Measurements from ENCODE around the gene KLHL8.

The KLHL8 gene

DNA sequence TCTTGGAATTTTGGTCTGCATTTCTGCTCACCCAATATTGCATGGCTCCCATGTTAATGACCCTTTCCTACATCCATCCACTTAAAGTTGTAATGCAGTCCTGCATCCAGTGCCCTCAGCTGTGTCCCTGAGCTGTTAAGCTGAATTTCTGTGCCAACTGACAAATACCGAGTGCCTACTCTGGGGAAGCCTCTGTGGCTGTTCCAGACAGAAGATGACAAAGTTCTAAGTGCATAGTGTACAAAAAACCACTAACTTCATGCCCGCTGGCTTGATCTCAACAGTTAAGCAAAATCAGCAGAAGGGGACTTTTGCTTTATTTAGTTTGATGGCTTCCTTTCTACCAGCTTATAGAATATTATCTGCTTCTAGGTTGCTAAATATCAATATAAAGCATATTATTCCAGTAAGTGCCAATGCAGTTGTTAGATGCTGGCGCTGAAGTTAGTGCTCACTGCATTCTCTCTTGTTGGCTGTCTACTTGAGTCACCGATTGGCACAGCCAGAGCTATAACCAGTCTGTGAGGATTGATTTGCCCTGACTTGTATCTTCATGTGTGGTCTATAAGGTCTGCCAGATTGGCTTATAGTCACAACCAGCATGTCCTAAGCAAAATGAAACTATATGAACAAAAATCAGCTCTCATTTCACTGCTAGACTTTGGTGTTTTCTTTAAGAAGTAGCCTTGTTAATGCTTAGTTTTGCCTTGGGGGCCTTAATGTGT lies 98.9 kb downstream of the KLHL8 start:
- no peak for DNase-seq (ENCODE audit: low read depth)

DNA sequence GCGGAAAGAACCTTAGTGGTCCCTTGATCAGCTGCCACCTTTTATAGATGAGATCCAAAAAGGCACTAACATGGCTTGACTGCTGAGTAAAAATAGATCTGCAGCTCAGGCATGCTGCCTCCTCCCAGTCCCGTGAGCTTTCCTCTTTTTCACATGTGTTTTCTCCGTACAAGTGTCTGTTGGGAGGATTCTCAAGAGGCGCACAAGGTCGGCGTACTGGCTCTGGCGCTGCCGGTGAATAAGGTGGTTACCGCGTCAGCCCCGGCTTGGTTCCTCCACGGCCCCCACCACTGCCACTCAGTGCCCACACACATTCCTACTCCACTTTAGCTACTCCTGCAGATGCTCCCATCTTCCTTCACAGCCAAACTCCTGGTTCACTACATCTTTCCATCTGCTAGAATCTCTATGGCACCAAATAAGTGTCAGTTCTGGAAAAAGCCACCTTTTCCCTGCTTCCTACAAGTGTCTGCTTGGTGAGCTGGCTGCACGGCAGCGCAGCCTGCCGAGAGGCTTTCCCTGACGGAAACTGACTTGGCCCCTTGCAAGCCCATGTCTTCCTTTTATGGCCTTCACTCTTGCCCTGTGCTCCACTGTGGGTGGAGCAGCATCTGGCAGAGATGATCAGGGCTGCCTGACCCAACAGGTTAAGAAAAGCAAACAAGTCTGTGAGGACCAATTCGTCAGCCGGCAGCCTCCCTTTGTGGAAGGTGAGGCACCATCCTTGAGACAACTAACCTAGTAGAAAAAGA lies 99.8 kb downstream of the KLHL8 start:
- no peak for DNase-seq (ENCODE audit: low read depth)

DNA sequence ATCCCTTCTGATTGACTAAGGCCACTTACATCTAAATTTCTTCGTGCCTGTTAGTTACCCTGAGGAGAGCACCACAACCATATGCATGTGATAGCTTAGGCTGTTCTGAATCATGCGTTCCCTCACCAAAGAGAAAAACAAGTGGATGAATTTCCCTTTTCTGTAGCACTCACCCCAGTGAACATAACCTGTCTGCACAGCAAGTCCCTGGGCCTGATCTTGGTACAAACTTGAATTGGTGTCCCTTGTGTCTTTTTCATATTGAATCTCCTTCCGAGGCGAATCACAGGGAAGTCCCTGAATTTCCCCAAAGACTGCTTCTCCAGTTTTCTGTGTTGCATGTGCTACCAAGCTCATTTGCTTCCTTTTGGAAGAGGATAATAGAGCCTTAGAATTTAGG lies 100.4 kb downstream of the KLHL8 start:
- DNase-seq (ENCODE audit: low read depth): no peak

DNA sequence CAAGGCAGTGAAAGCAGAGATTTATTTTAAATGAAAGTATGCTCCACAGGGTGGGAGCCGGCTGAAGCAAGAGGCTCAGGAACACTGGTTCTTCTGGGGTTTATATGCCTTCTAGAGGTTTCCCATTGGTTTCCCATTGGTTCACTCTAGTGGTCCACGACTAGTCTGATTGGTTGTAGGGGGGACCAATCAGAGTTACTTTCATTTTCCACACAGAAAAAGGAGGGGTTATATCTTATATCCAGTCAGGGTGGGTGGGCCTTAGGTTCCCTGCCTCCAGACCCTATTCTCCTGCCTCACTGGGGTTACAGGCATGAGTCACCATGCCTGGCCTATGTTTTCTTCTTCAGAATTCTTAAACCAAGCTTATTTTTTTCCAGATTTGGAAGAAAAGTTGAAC lies 101.6 kb downstream of the KLHL8 start:
- DNase-seq (ENCODE audit: low read depth): no peak

DNA sequence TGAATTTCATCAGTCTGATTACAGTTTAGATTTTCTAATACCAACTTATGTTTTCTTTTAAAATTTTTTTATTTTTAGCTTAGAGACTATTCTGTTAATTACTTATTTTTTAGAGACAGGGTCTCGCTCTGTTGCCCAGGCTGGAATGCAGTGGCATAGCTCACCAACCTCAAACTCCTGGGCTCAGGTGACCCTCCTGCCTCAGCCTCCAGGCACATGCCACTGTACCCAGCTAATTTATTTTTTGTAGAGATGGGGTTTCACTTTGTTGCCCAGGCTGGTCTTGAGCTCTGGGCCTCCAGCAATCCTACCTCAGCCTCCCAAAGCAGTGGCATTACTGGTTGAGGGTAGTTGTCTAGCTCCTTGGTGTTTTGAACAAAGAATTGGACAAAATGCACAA lies 102.0 kb downstream of the KLHL8 start:
- DNase-seq (ENCODE audit: low read depth): no peak

DNA sequence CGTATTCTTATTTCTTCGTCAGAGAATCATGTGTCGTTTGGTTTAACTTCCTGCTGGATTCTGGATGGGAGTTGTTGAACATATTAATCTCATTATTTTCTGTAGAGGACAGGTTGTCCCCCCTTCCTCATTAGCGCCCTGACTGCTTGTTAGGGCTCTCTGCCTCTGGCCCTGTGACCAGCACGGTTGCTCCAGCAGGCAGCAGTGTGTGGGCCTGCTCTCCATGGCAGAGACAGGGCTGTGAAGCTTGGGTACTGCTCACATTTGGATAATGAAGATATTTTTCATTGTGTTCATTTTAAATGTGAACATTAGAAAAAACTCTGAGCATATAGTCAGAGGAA lies 102.7 kb downstream of the KLHL8 start:
- no peak for DNase-seq (ENCODE audit: low read depth)

DNA sequence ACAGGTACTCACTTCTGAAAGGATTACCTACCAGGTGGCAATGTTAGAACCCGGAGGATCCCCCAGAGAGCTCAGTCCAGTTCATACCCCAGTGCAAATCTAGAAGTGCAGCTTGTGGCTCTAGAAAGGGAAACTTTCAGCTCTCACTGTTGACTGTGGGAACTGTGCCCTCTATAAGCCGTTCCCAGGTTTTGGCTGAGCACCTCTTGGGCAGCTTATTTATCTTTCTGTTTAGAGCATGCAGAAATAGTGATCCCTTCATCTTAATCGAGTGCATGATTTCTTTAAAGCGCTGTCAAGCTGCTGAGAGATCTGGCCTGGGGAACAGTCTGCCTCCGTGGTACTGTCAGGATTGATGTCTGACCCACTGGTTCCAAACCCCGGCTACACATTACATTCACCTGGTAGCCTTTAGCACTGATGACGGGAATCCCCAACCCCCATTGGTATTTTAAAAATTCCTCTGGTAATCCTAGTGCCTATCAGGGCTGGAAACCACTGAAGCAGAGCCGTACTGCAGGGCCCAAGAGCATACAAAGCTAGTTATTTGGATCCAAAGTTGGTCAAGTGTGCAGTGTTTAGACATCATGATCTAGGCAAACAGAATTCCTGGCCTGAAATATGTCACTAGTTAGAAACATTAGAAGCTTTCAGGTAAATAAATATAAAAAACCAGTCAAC lies 103.2 kb downstream of the KLHL8 start:
- DNase-seq (ENCODE audit: low read depth): no peak

DNA sequence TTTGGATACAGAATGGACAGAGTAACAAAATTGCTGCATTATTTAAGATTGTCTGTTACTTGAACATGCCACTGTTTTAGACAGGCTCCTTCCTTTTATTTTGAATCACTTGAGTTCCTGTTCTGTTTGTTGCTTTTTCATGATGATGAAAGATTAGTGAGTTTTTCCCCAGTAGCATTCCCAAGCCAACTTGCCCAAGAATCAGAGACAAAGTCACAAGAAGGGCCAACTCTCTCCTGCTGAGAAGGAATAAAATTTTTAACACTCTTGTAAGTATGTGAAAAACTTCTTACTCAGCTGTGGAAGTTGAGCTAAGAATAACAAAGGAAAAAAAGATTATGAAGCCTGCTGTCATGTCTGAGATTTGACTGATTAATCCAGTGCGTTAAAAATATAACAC lies 104.2 kb downstream of the KLHL8 start:
- DNase-seq (ENCODE audit: low read depth): no peak

DNA sequence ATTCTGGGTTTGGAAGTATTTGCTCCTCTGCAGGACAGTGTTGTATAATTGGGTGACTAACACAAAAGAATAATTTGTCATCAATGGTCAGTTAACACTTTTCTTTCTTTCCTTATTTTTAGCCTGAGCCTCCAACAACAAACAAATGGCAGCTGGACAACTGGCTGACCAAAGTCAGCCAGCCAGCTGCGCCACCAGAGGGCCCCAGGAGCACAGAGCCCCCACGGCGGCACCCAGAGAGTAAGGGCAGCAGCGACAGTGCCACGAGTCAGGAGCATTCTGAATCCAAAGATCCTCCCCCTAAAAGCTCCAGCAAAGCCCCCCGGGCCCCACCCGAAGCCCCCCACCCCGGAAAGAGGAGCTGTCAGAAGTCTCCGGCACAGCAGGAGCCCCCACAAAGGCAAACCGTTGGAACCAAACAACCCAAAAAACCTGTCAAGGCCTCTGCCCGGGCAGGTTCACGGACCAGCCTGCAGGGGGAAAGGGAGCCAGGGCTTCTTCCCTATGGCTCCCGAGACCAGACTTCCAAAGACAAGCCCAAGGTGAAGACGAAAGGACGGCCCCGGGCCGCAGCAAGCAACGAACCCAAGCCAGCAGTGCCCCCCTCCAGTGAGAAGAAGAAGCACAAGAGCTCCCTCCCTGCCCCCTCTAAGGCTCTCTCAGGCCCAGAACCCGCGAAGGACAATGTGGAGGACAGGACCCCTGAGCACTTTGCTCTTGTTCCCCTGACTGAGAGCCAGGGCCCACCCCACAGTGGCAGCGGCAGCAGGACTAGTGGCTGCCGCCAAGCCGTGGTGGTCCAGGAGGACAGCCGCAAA lies 106.0 kb downstream of the KLHL8 start:
- no peak for DNase-seq (ENCODE audit: low read depth)

DNA sequence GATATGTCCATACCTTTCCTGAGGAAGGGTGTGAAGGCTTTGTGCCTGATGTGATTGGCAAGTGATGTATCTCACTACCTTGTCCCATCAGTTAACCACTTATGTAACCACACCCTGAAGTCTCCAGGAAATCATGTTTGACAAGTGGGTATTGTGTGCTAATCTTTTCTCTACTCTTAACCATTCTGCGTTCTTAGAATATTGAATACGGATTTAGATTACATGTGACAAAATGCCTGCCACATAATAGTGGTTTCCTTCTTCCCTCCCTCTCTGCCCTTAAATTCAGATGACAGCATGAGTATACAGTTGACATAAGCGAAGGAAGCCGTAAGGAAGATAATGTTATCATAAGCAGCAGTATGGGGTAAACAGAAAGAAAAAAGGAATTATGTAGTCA lies 108.4 kb downstream of the KLHL8 start:
- no peak for DNase-seq (ENCODE audit: low read depth)

All from activated T-helper 9 cell treated with anti-CD3 and anti-CD28 coated beads, Interleukin-2, amount 50 U/mL, for 16 hours (primary cell).